Chondrocyte (in vitro differentiated cells): Measurements from ENCODE around the gene TSTD1. TPM values are rescaled to one million over a fixed set of nuclear protein-coding genes. Genes with fewer than 3 reads are reported as not detected.
"Not testable (repeated sequence)": the region's sequence is repeated elsewhere in the genome, so short reads cannot be mapped to it uniquely, and the experiment has no call there.

ENCODE experiments used
- DNase-seq: peaks from one replicate; pipeline ENCODE4 v3.0.0; 2021; ENCODE audit warnings: mixed read lengths, low spot score
- H3K27ac Mint-ChIP-seq: one replicate; pipeline ENCODE4 v1.8.0; 2021; ENCODE audit warnings: mild to moderate bottlenecking, moderate library complexity, mixed read lengths; ENCODE audit not compliant: unreplicated experiment
- H3K27me3 Mint-ChIP-seq: 2 replicates; pipeline ENCODE4 v1.8.0; 2021; ENCODE audit warnings: low read depth, mixed read lengths
- H3K36me3 Mint-ChIP-seq: 2 replicates; pipeline ENCODE4 v1.8.0; 2021; ENCODE audit warnings: low read depth, mixed read lengths
- H3K4me1 Mint-ChIP-seq: 2 replicates; pipeline ENCODE4 v1.8.0; 2021; ENCODE audit warnings: low read depth, mild to moderate bottlenecking, mixed read lengths
- H3K4me3 Mint-ChIP-seq: one replicate; pipeline ENCODE4 v1.8.0; 2021; ENCODE audit warnings: mild to moderate bottlenecking, moderate library complexity, mixed read lengths; ENCODE audit not compliant: unreplicated experiment
- H3K9me3 Mint-ChIP-seq: 2 replicates; pipeline ENCODE4 v1.8.0; 2021; ENCODE audit warnings: low read depth, mixed read lengths
- total RNA-seq: library from RNA; stranded (reverse); gene quantifications from 3 replicates; pipeline ENCODE4 v1.2.1, GENCODE V29; 2021
- TF ChIP-seq, protein P1 (sequence below): fragments of 200-600 bp; sonication (generic); IDR thresholded peaks from 2 replicates; pipeline ENCODE4 v1.5.0; 2021; ENCODE audit warnings: antibody characterized with exemption, mild to moderate bottlenecking, moderate library complexity

Gene TSTD1
- total RNA-seq, 1 donor from 2014 or later, result not detected

DNA sequence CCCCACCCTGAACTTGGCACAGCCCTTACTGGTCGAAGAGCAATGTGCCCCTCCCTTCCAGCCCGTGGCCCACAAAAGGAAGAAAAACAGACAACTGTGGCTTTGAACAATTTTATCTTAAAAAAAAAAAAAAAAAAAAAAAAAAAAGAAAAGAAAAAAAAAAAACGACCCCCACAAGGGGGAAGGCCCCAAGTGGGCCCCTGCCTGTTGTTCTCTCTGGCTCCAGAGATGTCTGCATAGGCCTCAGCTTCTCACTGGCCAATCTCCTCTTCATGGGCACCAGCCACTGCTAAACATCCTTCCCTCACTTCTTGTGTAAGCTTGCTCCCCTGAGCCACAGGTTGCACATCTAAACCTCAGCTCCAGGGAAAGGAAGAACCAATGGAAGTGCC lies 386 bp upstream of the TSTD1 start:
- TF ChIP-seq, protein P1, sequence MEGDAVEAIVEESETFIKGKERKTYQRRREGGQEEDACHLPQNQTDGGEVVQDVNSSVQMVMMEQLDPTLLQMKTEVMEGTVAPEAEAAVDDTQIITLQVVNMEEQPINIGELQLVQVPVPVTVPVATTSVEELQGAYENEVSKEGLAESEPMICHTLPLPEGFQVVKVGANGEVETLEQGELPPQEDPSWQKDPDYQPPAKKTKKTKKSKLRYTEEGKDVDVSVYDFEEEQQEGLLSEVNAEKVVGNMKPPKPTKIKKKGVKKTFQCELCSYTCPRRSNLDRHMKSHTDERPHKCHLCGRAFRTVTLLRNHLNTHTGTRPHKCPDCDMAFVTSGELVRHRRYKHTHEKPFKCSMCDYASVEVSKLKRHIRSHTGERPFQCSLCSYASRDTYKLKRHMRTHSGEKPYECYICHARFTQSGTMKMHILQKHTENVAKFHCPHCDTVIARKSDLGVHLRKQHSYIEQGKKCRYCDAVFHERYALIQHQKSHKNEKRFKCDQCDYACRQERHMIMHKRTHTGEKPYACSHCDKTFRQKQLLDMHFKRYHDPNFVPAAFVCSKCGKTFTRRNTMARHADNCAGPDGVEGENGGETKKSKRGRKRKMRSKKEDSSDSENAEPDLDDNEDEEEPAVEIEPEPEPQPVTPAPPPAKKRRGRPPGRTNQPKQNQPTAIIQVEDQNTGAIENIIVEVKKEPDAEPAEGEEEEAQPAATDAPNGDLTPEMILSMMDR, result no peak
- Mint-ChIP-seq H3K4me1 (peaks cover 2% of the 10 kb centered on the region), H3K27ac (no peak overlapping the region), H3K4me3 (no peak overlapping the region), H3K9me3 (no peaks in the 10 kb centered on the region), H3K36me3 (peaks cover 31% of the 10 kb centered on the region), H3K27me3 (no peaks in the 10 kb centered on the region)
- DNase-seq, result no peak

DNA sequence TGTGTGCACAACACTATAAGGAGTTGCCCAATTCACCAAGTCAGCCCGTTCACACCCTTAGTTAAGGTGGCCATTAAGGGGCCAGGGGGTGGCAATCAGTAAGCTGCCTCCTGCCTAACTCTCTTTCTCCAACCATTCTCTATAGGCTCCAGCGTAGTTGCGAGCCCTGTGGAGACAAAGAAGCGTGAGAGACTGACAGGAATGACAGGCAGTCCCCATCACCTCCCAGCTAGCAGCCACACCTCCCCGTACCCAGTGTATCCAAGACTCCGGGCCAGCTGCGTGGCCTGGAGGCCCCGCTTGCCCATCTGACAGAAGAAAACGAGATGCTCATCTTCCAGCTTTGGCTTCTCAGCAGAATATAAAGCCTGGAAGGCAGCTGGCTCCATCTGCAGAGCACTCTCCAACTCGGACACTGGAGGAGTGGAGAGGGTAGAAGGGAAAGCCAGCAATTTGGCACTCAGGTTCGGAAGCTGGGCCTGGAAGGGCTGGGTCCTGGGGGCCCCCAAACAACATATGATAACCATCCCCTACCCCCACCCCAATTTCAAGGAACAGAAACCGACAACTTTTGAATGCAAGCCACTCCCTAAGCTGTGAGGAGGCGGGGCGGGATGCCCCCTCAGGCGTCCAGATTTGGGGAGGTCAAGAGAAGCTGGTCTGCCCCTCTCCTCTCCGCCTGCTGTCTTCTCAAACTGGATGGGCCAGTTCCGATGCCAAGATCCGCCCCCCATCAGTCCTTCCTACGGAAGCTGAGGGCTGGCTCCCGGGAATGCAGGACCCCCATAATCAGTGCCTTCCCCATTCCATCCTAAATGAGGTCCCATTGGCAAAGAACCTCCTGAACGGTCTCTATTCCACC lies 872 bp downstream of the TSTD1 start:
- Mint-ChIP-seq H3K9me3 (no peaks in the 10 kb centered on the region), H3K36me3 (peaks cover 31% of the 10 kb centered on the region), H3K27me3 (no peaks in the 10 kb centered on the region), H3K27ac (no peak overlapping the region), H3K4me1 (no peaks in the 10 kb centered on the region), H3K4me3 (no peak overlapping the region)
- TF ChIP-seq, protein P1, result no peak
- no peak for DNase-seq

DNA sequence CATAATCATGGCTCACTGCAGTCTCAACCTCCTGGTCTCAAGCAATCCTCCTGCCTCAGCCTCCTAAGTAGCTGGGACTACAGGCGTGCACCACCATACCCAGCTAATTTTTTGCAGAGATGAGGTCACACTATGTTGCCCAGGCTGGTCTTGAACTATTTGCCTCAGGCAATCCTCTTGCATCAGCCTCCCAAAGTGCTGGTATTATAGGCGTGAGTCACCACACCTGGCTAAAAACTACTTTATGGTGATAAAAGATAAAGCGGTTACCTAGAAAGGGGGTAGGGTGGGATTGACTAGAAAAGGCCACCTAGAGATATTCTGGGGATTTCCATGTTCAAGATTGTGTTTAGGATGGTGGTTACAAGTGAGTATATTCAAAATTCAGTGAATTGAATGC lies 5.0 kb downstream of the TSTD1 start:
- DNase-seq, result no peak
- Mint-ChIP-seq H3K9me3 (no peaks in the 10 kb centered on the region), H3K36me3 (peaks cover 1% of the 10 kb centered on the region), H3K27ac (no peak overlapping the region), H3K4me1 (no peaks in the 10 kb centered on the region), H3K27me3 (no peaks in the 10 kb centered on the region), H3K4me3 (no peak overlapping the region)
- TF ChIP-seq, protein P1, result no peak

DNA sequence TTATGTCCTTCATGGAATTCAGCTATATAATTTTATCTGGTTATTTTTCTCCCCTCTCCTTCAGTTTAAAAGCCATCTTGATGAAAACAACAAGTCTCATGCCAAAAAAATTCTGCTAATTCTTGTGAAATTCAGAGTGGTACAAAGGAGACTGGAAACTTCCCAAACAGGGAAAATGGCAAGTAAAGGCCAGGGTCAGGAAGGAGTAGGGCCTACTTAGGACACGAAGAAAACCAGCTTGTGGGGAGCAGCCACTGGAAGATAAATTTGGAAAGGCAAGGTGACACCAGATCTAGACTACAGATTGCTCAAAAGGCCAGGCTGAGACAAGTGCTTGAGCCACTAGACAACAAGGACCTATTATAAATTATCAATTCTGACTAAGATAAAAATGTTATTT lies 6.4 kb downstream of the TSTD1 start:
- no peaks in the 10 kb centered on the region for H3K27me3 Mint-ChIP-seq
- H3K4me1 Mint-ChIP-seq, result no peaks in the 10 kb centered on the region
- no peaks in the 10 kb centered on the region for H3K36me3 Mint-ChIP-seq
- DNase-seq, result no peak
- TF ChIP-seq, protein P1, result no peak
- no peak overlapping the region for H3K27ac Mint-ChIP-seq
- no peak overlapping the region for H3K4me3 Mint-ChIP-seq
- no peaks in the 10 kb centered on the region for H3K9me3 Mint-ChIP-seq

DNA sequence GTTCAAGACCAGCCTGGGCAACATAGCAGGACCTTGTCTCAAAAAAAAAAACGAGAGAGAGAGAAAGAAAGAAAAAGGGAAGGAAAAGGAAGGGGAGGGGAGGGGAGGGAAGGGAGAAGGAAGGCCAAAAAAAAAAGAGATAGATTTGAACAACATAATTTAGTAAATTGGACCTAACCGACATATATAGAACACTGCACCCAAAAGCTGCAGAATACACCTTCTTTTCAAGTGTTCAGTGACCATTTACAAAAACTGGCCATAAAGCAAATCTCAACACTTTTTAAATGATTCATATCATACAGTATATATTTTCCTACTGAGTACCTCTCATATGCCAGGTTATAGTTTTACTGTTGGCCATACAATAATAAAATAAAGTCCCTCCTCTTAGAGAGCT lies 6.9 kb downstream of the TSTD1 start:
- DNase-seq, result no peak
- no peaks in the 10 kb centered on the region for H3K9me3 Mint-ChIP-seq
- no peaks in the 10 kb centered on the region for H3K27me3 Mint-ChIP-seq
- H3K4me1 Mint-ChIP-seq, result no peaks in the 10 kb centered on the region
- no peak overlapping the region for H3K4me3 Mint-ChIP-seq
- H3K36me3 Mint-ChIP-seq, result no peaks in the 10 kb centered on the region
- no peak overlapping the region for H3K27ac Mint-ChIP-seq
- TF ChIP-seq, protein P1, result no peak

DNA sequence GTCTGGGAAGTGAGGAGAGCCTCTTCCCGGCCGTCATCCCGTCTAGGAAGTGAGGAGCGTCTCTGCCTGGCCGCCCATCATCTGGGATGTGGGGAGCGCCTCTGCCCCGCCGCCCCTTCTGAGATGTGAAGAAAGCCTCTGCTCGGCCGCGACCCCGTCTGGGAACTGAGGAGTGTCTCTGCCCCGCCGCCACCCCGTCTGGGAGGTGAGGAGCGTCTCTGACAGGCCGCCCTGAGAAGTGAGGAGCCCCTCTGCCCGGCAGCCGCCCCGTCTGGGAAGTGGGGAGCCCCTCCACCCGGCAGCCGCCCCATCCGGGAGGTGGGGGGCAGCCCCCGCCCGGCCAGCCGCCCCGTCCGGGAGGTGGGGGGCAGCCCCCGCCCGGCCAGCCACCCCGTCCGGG lies 9.3 kb downstream of the TSTD1 start:
- H3K9me3 Mint-ChIP-seq, H3K4me1 Mint-ChIP-seq, DNase-seq, H3K27ac Mint-ChIP-seq, H3K4me3 Mint-ChIP-seq, H3K36me3 Mint-ChIP-seq, H3K27me3 Mint-ChIP-seq: not testable (repeated sequence)

DNA sequence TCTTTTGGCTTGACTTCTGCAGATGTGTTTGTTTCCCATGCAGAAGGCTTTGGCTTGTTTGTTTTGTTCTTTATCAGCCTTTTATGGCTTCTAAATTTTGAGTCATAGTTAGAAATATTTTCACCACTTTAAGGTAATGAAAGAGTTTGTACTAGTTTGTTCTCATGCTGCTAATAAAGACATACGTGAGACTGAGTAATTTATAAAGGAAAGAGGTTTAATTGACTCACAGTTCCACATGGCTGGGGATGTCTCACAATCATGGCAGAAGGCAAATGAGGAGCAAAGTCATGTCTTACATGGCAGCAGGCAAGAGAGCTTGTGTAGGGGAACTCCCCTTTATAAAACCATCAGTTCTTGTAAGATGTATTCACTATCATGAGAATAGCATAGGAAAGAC lies 11.8 kb downstream of the TSTD1 start:
- not testable (repeated sequence) for H3K27me3 Mint-ChIP-seq, DNase-seq, H3K4me1 Mint-ChIP-seq, H3K9me3 Mint-ChIP-seq, H3K27ac Mint-ChIP-seq, H3K36me3 Mint-ChIP-seq, H3K4me3 Mint-ChIP-seq

DNA sequence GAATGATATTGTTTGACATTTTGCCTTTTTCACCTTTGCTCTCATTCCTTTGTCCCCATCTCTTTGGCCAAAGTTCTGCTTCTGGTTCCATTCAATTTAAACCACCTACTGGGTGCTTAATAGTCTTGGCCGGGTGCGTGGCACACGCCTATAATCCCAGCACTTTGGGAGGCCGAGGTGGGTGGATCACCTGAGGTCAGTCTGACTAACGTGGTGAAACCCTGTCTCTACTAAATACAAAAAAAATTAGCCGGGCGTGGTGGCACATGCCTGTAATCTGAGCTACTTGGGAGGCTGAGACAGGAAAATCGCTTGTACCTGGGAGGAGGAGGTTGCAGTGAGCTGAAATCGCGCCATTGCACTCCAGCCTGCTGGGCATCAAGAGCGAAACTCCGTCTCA lies 16.3 kb downstream of the TSTD1 start:
- not testable (repeated sequence) for H3K27ac Mint-ChIP-seq, DNase-seq, H3K9me3 Mint-ChIP-seq, H3K36me3 Mint-ChIP-seq, H3K4me3 Mint-ChIP-seq
- Mint-ChIP-seq H3K4me1 (peaks cover 20% of the 10 kb centered on the region), H3K27me3 (peaks cover 44% of the 10 kb centered on the region)
